ENCODE results near the gene GAS2L1. TPM values are rescaled to one million over a fixed set of nuclear protein-coding genes. Genes with fewer than 3 reads are reported as not detected.
"Not testable (repeated sequence)": the region's sequence is repeated elsewhere in the genome, so short reads cannot be mapped to it uniquely, and the experiment has no call there.

GAS2L1 gene
- total RNA-seq, 2 experiments from 2014 or later: not detected

DNA sequence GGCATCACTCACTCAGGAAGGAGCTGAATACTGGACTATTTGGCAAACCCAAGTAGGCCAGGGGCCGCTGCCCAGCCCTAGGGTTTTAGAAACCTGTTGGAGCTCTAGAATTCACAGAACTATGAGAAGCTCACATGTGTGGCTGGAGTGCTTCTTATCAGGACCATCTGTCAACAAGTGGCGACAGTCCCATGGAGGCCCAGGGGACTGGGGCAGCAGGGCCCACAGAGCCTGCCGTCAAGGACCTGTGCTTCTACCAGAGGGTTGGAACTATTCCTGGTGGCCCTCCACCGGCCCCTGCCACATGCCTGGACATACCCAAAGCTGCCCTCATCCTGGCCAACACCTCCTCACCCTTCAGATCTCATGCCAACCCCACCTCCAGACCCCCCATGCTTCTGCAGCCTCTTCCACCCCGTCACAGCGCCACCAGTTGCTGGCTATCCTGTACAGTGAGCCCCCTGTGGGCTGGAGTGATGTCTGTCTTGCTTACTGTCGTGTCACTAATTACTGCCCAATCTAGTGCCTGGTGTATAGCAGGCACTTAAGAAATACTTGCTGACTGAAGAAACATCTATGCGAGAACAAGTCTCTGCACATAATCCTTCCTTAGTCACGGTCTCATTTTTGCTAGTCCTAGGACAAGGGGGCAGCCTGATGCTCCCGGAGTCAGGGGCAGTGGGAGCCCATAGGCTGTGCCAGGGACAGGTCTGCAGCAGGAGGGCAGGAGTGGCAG lies 36.3 kb downstream of the GAS2L1 start:
- intact Hi-C loops (cut with micrococcal nuclease; ENCODE audit: unreplicated experiment): no loop called here
- Histone ChIP-seq H3K9me2 (ENCODE audit: insufficient read depth, low read length) (no peaks in the 10 kb centered on the region), H3K4me1 (ENCODE audit: insufficient read depth, low read length, poor library complexity, severe bottlenecking) (peaks cover 20% of the 10 kb centered on the region), H4K20me1 (ENCODE audit: insufficient read depth, low read length) (no peaks in the 10 kb centered on the region), H3K36me3 (ENCODE audit: insufficient read depth, low read length) (peaks cover 100% of the 10 kb centered on the region), H3K4me3 (ENCODE audit: low read depth, low read length, poor library complexity, severe bottlenecking) (no peak overlapping the region), H3K9me3 (ENCODE audit: low read length) (no peaks in the 10 kb centered on the region), H3K79me2 (ENCODE audit: insufficient read depth, low read depth, low read length) (no peaks in the 10 kb centered on the region), H2AFZ (ENCODE audit: low read length) (no peak overlapping the region), H3K27ac (ENCODE audit: low read depth, low read length, poor library complexity, severe bottlenecking) (no peak overlapping the region), H3K4me2 (ENCODE audit: low read length) (no peak overlapping the region)
- ChIA-PET POLR2A (no interaction called here), CTCF (ENCODE audit: unreplicated experiment) (no interaction called here)
- BruUV-seq (replicated peaks): no TSS peak
- TF ChIP-seq EZH2phosphoT487 (IDR thresholded peaks at IDR 0.05; ENCODE audit: borderline replicate concordance, low read depth, low read length): no peak
- TF ChIP-seq, protein P1, sequence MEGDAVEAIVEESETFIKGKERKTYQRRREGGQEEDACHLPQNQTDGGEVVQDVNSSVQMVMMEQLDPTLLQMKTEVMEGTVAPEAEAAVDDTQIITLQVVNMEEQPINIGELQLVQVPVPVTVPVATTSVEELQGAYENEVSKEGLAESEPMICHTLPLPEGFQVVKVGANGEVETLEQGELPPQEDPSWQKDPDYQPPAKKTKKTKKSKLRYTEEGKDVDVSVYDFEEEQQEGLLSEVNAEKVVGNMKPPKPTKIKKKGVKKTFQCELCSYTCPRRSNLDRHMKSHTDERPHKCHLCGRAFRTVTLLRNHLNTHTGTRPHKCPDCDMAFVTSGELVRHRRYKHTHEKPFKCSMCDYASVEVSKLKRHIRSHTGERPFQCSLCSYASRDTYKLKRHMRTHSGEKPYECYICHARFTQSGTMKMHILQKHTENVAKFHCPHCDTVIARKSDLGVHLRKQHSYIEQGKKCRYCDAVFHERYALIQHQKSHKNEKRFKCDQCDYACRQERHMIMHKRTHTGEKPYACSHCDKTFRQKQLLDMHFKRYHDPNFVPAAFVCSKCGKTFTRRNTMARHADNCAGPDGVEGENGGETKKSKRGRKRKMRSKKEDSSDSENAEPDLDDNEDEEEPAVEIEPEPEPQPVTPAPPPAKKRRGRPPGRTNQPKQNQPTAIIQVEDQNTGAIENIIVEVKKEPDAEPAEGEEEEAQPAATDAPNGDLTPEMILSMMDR (conservative IDR thresholded peaks at IDR 0.05; ENCODE audit: low read length): no peak
- DNase-seq (ENCODE audit: low spot score): no peak

GRCh38 chr22:29343313-29343805 lies 36.9 kb downstream of the GAS2L1 start:
- intact Hi-C loops (cut with micrococcal nuclease; ENCODE audit: unreplicated experiment): no loop called here
- no peak overlapping the region for H3K4me2 ChIP-seq (ENCODE audit: low read length)
- no peak for DNase-seq (ENCODE audit: low spot score)
- TF ChIP-seq, protein P1 (conservative IDR thresholded peaks at IDR 0.05; ENCODE audit: low read length): no peak
- TF ChIP-seq EZH2phosphoT487 (IDR thresholded peaks at IDR 0.05; ENCODE audit: borderline replicate concordance, low read depth, low read length): no peak
- peaks cover 26% of the 10 kb centered on the region for H3K4me1 ChIP-seq (ENCODE audit: insufficient read depth, low read length, poor library complexity, severe bottlenecking)
- ChIA-PET POLR2A (interaction anchor here (1.2 kb wide), 1 partner anchor 10 kb away, joined by 5 read pairs; no protein-coding TSS in a partner anchor), CTCF (ENCODE audit: unreplicated experiment) (no interaction called here)
- H2AFZ ChIP-seq (ENCODE audit: low read length): no peak overlapping the region
- no peaks in the 10 kb centered on the region for H3K79me2 ChIP-seq (ENCODE audit: insufficient read depth, low read depth, low read length)
- no peaks in the 10 kb centered on the region for H3K9me3 ChIP-seq (ENCODE audit: low read length)
- BruUV-seq (replicated peaks): no TSS peak
- no peaks in the 10 kb centered on the region for H4K20me1 ChIP-seq (ENCODE audit: insufficient read depth, low read length)
- H3K27ac ChIP-seq (ENCODE audit: low read depth, low read length, poor library complexity, severe bottlenecking): no peak overlapping the region
- peaks cover 100% of the 10 kb centered on the region for H3K36me3 ChIP-seq (ENCODE audit: insufficient read depth, low read length)
- H3K9me2 ChIP-seq (ENCODE audit: insufficient read depth, low read length): no peaks in the 10 kb centered on the region
- H3K4me3 ChIP-seq (ENCODE audit: low read depth, low read length, poor library complexity, severe bottlenecking): no peak overlapping the region

- DNase-seq (ENCODE audit: low spot score): no peak
- H3K4me2 ChIP-seq (ENCODE audit: low read length): no peak overlapping the region
- POLR2A ChIA-PET: interaction anchor here (0.6 to 1.2 kb wide), 2 partner anchors 9 to 411 kb away, joined by 3 to 5 read pairs; no protein-coding TSS in a partner anchor
Measured at GRCh38 chr22:29344137-29344536, 37.7 kb downstream of the GAS2L1 start.

GRCh38 chr22:29344889-29345288 lies 38.4 kb downstream of the GAS2L1 start:
- BruUV-seq (replicated peaks); H3K27ac ChIP-seq (ENCODE audit: low read depth, low read length, poor library complexity, severe bottlenecking); H3K4me3 ChIP-seq (ENCODE audit: low read depth, low read length, poor library complexity, severe bottlenecking); H3K79me2 ChIP-seq (ENCODE audit: insufficient read depth, low read depth, low read length); H3K9me2 ChIP-seq (ENCODE audit: insufficient read depth, low read length); H3K9me3 ChIP-seq (ENCODE audit: low read length); H4K20me1 ChIP-seq (ENCODE audit: insufficient read depth, low read length); DNase-seq (ENCODE audit: low spot score); H3K4me2 ChIP-seq (ENCODE audit: low read length); H2AFZ ChIP-seq (ENCODE audit: low read length): not testable (repeated sequence)
- POLR2A ChIA-PET: interaction anchor here (0.6 kb wide), 1 partner anchor 412 kb away, joined by 3 read pairs; no protein-coding TSS in a partner anchor
- CTCF ChIA-PET (ENCODE audit: unreplicated experiment): interaction anchor here (0.7 kb wide), 1 partner anchor 15 kb away, joined by 4 read pairs; no protein-coding TSS in a partner anchor
- Histone ChIP-seq H3K36me3 (ENCODE audit: insufficient read depth, low read length) (peaks cover 100% of the 10 kb centered on the region), H3K4me1 (ENCODE audit: insufficient read depth, low read length, poor library complexity, severe bottlenecking) (peaks cover 41% of the 10 kb centered on the region)
- intact Hi-C loops (cut with micrococcal nuclease; ENCODE audit: unreplicated experiment): loop anchor here (5.0 kb wide), 1 partner anchor 78 kb away; the partner anchor contains the start of genes EWSR1 and RHBDD3

More at GRCh38 chr22:29344137-29344536, 37.7 kb downstream of the GAS2L1 start:
- H2AFZ ChIP-seq (ENCODE audit: low read length): no peak overlapping the region
- H3K27ac ChIP-seq (ENCODE audit: low read depth, low read length, poor library complexity, severe bottlenecking): no peak overlapping the region
- CTCF ChIA-PET (ENCODE audit: unreplicated experiment): interaction anchor here (0.7 kb wide), 1 partner anchor 15 kb away, joined by 4 read pairs; no protein-coding TSS in a partner anchor
- peaks cover 100% of the 10 kb centered on the region for H3K36me3 ChIP-seq (ENCODE audit: insufficient read depth, low read length)
- no peaks in the 10 kb centered on the region for H3K9me2 ChIP-seq (ENCODE audit: insufficient read depth, low read length)
- TF ChIP-seq, protein P1 (conservative IDR thresholded peaks at IDR 0.05; ENCODE audit: low read length): no peak
- no peak for TF ChIP-seq EZH2phosphoT487 (IDR thresholded peaks at IDR 0.05; ENCODE audit: borderline replicate concordance, low read depth, low read length)
- no TSS peak for BruUV-seq (replicated peaks)
- H3K4me1 ChIP-seq (ENCODE audit: insufficient read depth, low read length, poor library complexity, severe bottlenecking): peaks cover 34% of the 10 kb centered on the region
- H4K20me1 ChIP-seq (ENCODE audit: insufficient read depth, low read length): no peaks in the 10 kb centered on the region
- H3K79me2 ChIP-seq (ENCODE audit: insufficient read depth, low read depth, low read length): no peaks in the 10 kb centered on the region
- H3K9me3 ChIP-seq (ENCODE audit: low read length): no peaks in the 10 kb centered on the region
- intact Hi-C loops (cut with micrococcal nuclease; ENCODE audit: unreplicated experiment): no loop called here
- no peak overlapping the region for H3K4me3 ChIP-seq (ENCODE audit: low read depth, low read length, poor library complexity, severe bottlenecking)

Data from OCI-LY7 (cell line).